AG09319 (cell line): ENCODE results near the gene LGALS16.
"Not testable (repeated sequence)": the region's sequence is repeated elsewhere in the genome, so short reads cannot be mapped to it uniquely, and the experiment has no call there.

ENCODE experiments used
- DNase-seq: peaks from one replicate; pipeline ENCODE4 v3.0.0-alpha.2; 2010; ENCODE audit warnings: low read depth; ENCODE audit errors: extremely low read depth
- CTCF ChIP-seq: IDR thresholded peaks from 2 replicates; pipeline ENCODE4 v1.5.1; 2011; ENCODE audit warnings: low read depth, mild to moderate bottlenecking, inconsistent platforms, low read length, moderate library complexity

LGALS16 gene

GRCh38 chr19:39660661-39661060 is 4.9 kb downstream of the LGALS16 start:
- DNase-seq, result no peak

GRCh38 chr19:39661565-39661964 is 5.9 kb downstream of the LGALS16 start:
- TF ChIP-seq CTCF, result no peak
- no peak for DNase-seq

More at GRCh38 chr19:39660661-39661060, 4.9 kb downstream of the LGALS16 start:
- TF ChIP-seq CTCF, result no peak

DNA sequence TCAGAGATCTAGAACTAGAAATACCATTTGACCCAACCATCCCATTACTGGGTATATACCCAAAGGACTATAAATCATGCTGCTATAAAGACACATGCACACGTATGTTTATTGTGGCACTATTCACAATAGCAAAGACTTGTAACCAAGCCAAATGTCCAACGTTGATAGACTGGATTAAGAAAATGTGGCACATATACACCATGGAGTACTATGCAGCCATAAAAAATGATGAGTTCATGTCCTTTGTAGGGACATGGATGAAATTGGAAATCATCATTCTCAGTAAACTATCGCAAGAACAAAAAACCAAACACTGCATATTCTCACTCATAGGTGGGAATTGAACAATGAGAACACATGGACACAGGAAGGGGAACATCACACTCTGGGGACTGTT is 14.1 kb downstream of the LGALS16 start:
- DNase-seq, result not testable (repeated sequence)

- TF ChIP-seq CTCF, result no peak
- no peak for DNase-seq
Observed at GRCh38 chr19:39670998-39671397, 15.3 kb downstream of the LGALS16 start.

- peak; percentile 38 for TF ChIP-seq CTCF
- peak; percentile 3 for DNase-seq
Observed at GRCh38 chr19:39671739-39672363, 16.1 kb downstream of the LGALS16 start.

DNA sequence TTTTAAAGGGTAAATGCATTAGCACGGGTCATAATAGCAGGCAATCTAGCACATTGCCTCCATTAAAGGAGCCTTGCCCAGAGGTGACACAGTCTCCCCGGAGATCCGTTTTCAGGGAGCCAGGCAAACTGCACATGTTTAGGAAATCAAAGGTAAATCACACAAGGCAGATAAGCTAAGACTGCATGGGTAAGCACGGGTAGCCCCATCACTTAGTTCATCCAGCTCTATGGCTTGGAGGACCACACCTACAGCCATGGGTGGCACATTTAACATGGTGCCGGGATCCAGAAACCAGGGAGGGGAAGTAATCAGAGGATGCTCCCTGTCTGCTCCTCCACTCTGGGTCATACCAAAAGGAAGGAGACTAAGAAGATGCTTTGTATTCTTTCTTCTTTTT is 16.8 kb downstream of the LGALS16 start:
- no peak for TF ChIP-seq CTCF
- no peak for DNase-seq

DNA sequence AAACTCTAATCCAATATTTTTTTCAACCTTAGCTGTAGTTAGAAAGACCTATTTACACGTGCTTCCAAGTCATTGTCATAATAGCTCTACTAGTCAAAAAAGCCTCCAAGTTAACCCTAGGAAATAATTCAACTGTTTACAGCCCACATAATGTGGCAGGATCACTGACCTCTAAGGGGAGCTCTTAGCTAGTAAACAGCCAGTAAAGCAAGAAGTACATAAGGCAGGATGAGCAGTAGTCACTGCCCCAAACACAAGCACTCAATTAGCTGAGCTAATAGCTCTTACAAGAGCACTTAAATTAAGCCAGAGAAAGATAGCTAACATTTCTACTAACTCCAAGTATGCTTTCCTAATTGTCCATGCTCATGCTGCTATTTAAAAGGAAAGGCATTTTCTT is 18.1 kb downstream of the LGALS16 start:
- DNase-seq, result not testable (repeated sequence)

DNA sequence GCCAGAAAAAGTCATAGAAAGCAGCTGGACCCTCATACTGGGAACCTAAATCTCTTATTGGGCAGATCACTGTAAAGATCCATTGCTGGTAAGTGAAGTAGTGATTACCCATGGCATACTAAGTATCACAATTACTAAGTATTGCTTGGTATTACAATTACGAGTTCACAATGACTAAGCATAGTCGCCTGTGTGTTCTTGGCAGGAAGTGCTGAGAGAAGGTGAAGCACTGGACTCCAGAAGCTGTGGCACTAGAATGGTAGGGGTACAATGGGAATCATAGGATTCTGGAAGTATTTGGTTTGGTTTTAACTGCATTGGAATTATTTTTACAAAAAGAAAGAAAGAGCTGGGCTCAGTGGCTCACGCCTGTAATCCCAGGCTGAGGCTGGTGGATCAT is 20.3 kb downstream of the LGALS16 start:
- no peak for TF ChIP-seq CTCF
- no peak for DNase-seq
